CD8-positive, alpha-beta memory T cell (primary cell): ENCODE data around the gene KRT14. TPM values are rescaled to one million over a fixed set of nuclear protein-coding genes. Genes with fewer than 3 reads are reported as not detected.

Source experiments
- CTCF ChIA-PET: fragments of 350-600 bp; sonication (Branson Sonifier 250); formaldehyde crosslinking; loops from one replicate; lab custom pipeline; 2021; ENCODE audit warnings: antibody characterized with exemption; lab: Charles Lee
- POLR2A ChIA-PET: fragments of 350-600 bp; sonication (Branson Sonifier 250); formaldehyde crosslinking; loops from one replicate; lab custom pipeline; 2021; ENCODE audit warnings: antibody characterized with exemption; lab: Charles Lee
- DNase-seq, 5 donors: peaks; one replicate each; pipeline versions ENCODE4 v3.0.0 to v3.0.0-alpha.2; 2020 to 2022; ENCODE audit warnings: mixed read lengths in 1 of 5
- H3K27ac ChIP-seq: one replicate; pipeline ENCODE4 v1.7.0; 2013; ENCODE audit warnings: low read depth, mild to moderate bottlenecking, low read length, moderate library complexity
- H3K27me3 ChIP-seq: 2 replicates; pipeline ENCODE4 v1.7.0; 2013; ENCODE audit warnings: low read length, mild to moderate bottlenecking; ENCODE audit not compliant: insufficient read depth, poor library complexity, severe bottlenecking
- H3K36me3 ChIP-seq: 2 replicates; pipeline ENCODE4 v1.7.0; 2013; ENCODE audit warnings: mild to moderate bottlenecking, low read length, moderate library complexity; ENCODE audit not compliant: insufficient read depth
- H3K4me1 ChIP-seq: 2 replicates; pipeline ENCODE4 v1.7.0; 2013; ENCODE audit warnings: mild to moderate bottlenecking, low read length, moderate library complexity; ENCODE audit not compliant: insufficient read depth
- H3K4me3 ChIP-seq: 2 replicates; pipeline ENCODE4 v1.7.0; 2013; ENCODE audit warnings: mild to moderate bottlenecking, low read length
- H3K9me3 ChIP-seq: 2 replicates; pipeline ENCODE4 v1.7.0; 2013; ENCODE audit warnings: mild to moderate bottlenecking, low read length
- H3K27ac Mint-ChIP-seq, 8 donors: one replicate each; pipeline ENCODE4 v1.8.0; 2020 to 2021; ENCODE audit warnings: mixed read lengths in 8 of 8, mild to moderate bottlenecking in 6 of 8, inconsistent platforms in 3 of 8, moderate library complexity in 3 of 8
- H3K27me3 Mint-ChIP-seq, 2 donors: one replicate each; pipeline ENCODE4 v1.8.0; 2020 to 2021; ENCODE audit warnings: mixed read lengths in 2 of 2, mild to moderate bottlenecking in 1 of 2, moderate library complexity in 1 of 2
- H3K36me3 Mint-ChIP-seq, 3 donors: one replicate each; pipeline ENCODE4 v1.8.0; 2020 to 2021; ENCODE audit warnings: mixed read lengths in 3 of 3, inconsistent platforms in 1 of 3, mild to moderate bottlenecking in 1 of 3
- H3K4me1 Mint-ChIP-seq, 3 donors: one replicate each; pipeline ENCODE4 v1.8.0; 2020 to 2021; ENCODE audit warnings: mixed read lengths in 3 of 3, inconsistent platforms in 1 of 3, mild to moderate bottlenecking in 1 of 3
- H3K4me3 Mint-ChIP-seq, 7 donors: one replicate each; pipeline ENCODE4 v1.8.0; 2020 to 2021; ENCODE audit warnings: mixed read lengths in 7 of 7, mild to moderate bottlenecking in 6 of 7, moderate library complexity in 4 of 7, inconsistent platforms in 2 of 7
- H3K9me3 Mint-ChIP-seq, 5 donors: one replicate each; pipeline ENCODE4 v1.8.0; 2020 to 2022; ENCODE audit warnings: mixed read lengths in 5 of 5, mild to moderate bottlenecking in 3 of 5, moderate library complexity in 2 of 5, inconsistent platforms in 1 of 5
- polyA plus RNA-seq: library from polyadenylated mRNA; unstranded; fragments of 300-500 nt; fragmentation: Illumina TruSeq; gene quantifications from one replicate; pipeline ENCODE4 v1.2.3, GENCODE V29; 2021
- total RNA-seq, 2 experiments: library from RNA; stranded (reverse); gene quantifications; one replicate each; pipeline ENCODE4 v1.2.3, GENCODE V29; 2021

The KRT14 gene
- total and polyA plus RNA-seq, 3 experiments from 2014 or later: not detected

DNA sequence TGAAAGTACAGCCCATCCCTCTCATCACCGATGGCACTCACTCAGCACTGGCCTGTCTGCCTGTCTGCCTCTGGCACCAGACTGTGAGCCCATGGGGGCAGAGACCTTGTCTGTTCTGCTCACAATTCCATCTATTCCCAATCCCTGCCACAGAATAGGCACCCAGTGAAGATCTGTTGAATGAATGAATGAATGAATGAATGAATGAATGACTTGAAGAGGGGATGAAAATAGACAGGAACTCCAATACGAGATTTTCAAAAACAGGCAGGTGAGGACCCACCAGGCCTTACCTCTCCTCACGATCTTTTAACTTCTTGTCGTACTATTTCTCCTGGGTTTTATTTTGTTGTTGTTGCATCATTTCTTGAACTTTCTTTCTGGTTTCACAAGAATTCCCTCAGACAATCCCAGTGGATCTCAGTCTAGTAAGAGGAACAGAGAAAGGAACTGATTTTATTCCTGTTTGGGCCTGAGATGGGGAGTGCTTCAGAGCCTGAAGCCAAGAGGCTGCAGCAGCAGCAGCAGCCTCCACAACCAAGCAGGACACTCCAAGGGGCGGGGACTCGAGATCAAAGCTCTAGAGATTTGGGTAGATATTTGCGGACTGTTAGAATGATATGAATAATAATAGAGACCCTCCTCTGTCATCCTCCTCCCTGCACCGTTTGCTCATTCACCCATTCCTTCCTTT, 32.6 kb downstream of the KRT14 start:
- no peak overlapping the region for H3K27ac Mint-ChIP-seq

DNA sequence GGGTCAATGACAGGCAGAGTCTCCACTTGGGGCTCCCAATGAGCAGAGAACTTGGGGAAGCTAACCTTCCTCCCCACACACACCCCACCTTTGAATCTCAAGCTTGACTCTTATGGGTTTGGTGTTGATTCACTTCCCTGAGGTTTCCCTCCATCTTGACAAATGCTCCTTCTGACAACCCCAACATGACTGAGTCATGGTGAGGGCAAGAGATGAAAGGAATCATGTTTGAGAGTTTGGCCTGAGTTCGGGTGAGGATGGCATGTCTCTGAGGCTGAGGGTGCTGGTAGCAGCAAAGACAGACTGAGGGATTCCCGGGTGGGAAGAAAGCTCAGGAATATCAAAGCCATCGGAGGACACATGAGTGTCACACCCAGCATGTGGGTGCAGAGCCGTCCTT, 33.5 kb downstream of the KRT14 start:
- ChIA-PET POLR2A (no interaction called here), CTCF (interaction anchor here (1.4 kb wide), 1 partner anchor 11 kb away, joined by 3 read pairs; no protein-coding TSS in a partner anchor)
- Mint-ChIP-seq H3K4me1 (peaks cover 8 to 13% (median 10%) of the 10 kb centered on the region in 3 donors), H3K36me3 (no peaks in the 10 kb centered on the region), H3K27me3 (peaks cover 10 to 47% of the 10 kb centered on the region in 2 donors), H3K9me3 (no peaks in the 10 kb centered on the region), H3K27ac (no peak overlapping the region), H3K4me3 (no peak overlapping the region)
- no peaks in the 10 kb centered on the region for H3K9me3 ChIP-seq
- H3K36me3 ChIP-seq: no peaks in the 10 kb centered on the region
- H3K4me1 ChIP-seq: peaks cover 11% of the 10 kb centered on the region
- H3K27me3 ChIP-seq: peaks cover 4% of the 10 kb centered on the region
- no peak for DNase-seq
- H3K27ac ChIP-seq: no peak overlapping the region
- no peak overlapping the region for H3K4me3 ChIP-seq

More for the DNA sequence above, 32.6 kb downstream of the KRT14 start:
- DNase-seq: no peak
- Mint-ChIP-seq H3K9me3 (no peaks in the 10 kb centered on the region), H3K36me3 (no peaks in the 10 kb centered on the region), H3K4me1 (peaks cover 4% of the 10 kb centered on the region in 3 donors), H3K4me3 (no peak overlapping the region), H3K27me3 (peaks cover 14 to 56% of the 10 kb centered on the region in 2 donors)
- POLR2A ChIA-PET: no interaction called here
- CTCF ChIA-PET: no interaction called here
- Histone ChIP-seq H3K4me1 (peaks cover 2% of the 10 kb centered on the region), H3K27me3 (peaks cover 4% of the 10 kb centered on the region), H3K36me3 (no peaks in the 10 kb centered on the region), H3K27ac (no peak overlapping the region), H3K4me3 (no peak overlapping the region), H3K9me3 (no peaks in the 10 kb centered on the region)

DNA sequence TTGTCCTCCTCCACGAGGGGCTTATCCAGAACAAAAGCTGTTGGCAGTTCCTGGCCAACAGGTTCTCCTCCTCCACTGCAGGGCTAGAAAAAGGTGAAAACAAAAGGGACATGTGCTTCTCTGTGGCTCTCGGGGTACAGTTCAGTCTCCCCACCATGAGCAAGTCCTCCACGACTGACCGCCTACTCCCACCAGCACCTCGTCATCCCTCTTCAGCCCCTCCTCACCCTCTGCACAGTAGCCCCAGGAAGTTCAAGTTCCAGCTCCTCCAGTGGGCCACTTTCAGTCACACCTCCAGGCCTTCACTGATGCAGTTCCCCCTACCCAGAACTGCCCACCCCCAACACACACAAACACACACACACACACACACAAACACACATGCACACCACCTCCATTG, 34.2 kb downstream of the KRT14 start:
- Mint-ChIP-seq H3K4me1 (peaks cover 11 to 16% (median 15%) of the 10 kb centered on the region in 3 donors), H3K27me3 (peaks cover 11 to 40% of the 10 kb centered on the region in 2 donors), H3K9me3 (no peaks in the 10 kb centered on the region), H3K4me3 (no peak overlapping the region), H3K36me3 (no peaks in the 10 kb centered on the region), H3K27ac (no peak overlapping the region)
- DNase-seq: no peak
- CTCF ChIA-PET: interaction anchor here (1.0 to 4.9 kb wide), 3 partner anchors 10 to 111 kb away, joined by 3 to 54 read pairs (median 4); no protein-coding TSS in a partner anchor
- POLR2A ChIA-PET: no interaction called here
- Histone ChIP-seq H3K4me3 (no peak overlapping the region), H3K4me1 (peaks cover 13% of the 10 kb centered on the region), H3K27ac (no peak overlapping the region), H3K27me3 (peaks cover 4% of the 10 kb centered on the region), H3K36me3 (no peaks in the 10 kb centered on the region), H3K9me3 (no peaks in the 10 kb centered on the region)

DNA sequence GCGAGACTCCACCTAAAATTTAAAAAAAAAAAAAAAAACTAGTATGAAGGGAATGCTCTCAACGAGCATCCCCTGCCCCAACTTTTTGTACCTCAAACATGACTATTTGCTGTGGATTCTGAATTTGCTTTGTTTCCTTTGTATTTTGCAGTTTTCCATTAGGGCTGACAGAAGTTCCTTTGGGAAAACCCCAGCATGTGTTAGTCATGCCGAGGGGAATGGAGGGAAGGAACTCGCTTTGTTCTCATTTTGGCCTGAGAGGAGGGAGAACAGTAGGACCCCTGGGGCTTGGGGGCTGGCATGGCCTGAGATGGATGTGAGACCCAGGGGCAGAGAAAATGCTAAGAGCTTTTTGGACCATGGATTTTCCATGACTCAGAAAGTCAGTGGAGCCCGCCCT, 35.3 kb downstream of the KRT14 start:
- peaks cover 11 to 16% (median 15%) of the 10 kb centered on the region in 3 donors for H3K4me1 Mint-ChIP-seq

DNA sequence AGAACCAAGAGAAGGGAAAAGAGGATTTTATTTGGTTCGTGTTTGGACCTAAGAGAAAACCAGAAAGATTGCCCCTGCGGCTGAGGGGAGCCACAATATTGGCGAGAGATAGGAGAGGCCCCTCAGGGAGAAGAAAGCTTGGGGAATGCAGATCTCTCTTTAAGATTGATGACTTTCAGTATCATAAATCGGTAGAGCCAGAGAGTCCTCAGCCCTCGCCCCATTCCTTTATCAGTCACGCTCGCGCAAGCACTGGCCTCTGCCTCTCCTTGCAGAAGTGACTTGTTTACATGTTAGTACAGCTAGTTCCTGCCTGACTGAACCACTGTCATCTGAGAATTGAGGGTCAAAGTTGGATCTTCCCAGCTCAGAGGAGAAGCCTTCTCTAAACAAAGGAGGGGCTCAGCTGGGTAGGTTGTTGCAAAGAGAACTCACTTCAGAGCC, 37.1 kb downstream of the KRT14 start:
- Histone ChIP-seq H3K4me1 (peaks cover 13% of the 10 kb centered on the region), H3K27ac (peak overlapping the region; percentile 12), H3K4me3 (no peak overlapping the region), H3K27me3 (no peaks in the 10 kb centered on the region), H3K9me3 (no peaks in the 10 kb centered on the region), H3K36me3 (no peaks in the 10 kb centered on the region)
- Mint-ChIP-seq H3K27ac (peak overlapping the region in 5 of 8 donors; percentile 6 to 83 (median 80)), H3K27me3 (peaks cover 12 to 22% of the 10 kb centered on the region in 2 donors), H3K36me3 (no peaks in the 10 kb centered on the region), H3K4me1 (peaks cover 11 to 16% (median 15%) of the 10 kb centered on the region in 3 donors), H3K9me3 (peaks cover 0 to 4% (median 0%) of the 10 kb centered on the region in 5 donors), H3K4me3 (no peak overlapping the region)
- POLR2A ChIA-PET: interaction anchor here (1.2 kb wide), 1 partner anchor 100 kb away, joined by 5 read pairs; no protein-coding TSS in a partner anchor
- peak in 1 of 5 donors; percentile 29 for DNase-seq
- CTCF ChIA-PET: interaction anchor here (0.8 to 4.9 kb wide), 33 partner anchors 8 to 734 kb away, joined by 3 to 54 read pairs (median 5); partner anchors contain the start of genes KRT15, KRT19 and KRT9

More for the DNA sequence above, 35.3 kb downstream of the KRT14 start:
- ChIA-PET CTCF (interaction anchor here (4.0 to 4.9 kb wide), 2 partner anchors 97 to 111 kb away, joined by 50 to 54 read pairs; no protein-coding TSS in a partner anchor), POLR2A (no interaction called here)
- Histone ChIP-seq H3K27ac (no peak overlapping the region), H3K4me1 (peaks cover 13% of the 10 kb centered on the region), H3K36me3 (no peaks in the 10 kb centered on the region), H3K9me3 (no peaks in the 10 kb centered on the region), H3K4me3 (no peak overlapping the region), H3K27me3 (peaks cover 4% of the 10 kb centered on the region)
- Mint-ChIP-seq H3K36me3 (no peaks in the 10 kb centered on the region), H3K4me3 (no peak overlapping the region), H3K27me3 (peaks cover 14 to 34% of the 10 kb centered on the region in 2 donors), H3K27ac (no peak overlapping the region), H3K9me3 (peaks cover 0 to 4% (median 0%) of the 10 kb centered on the region in 5 donors)
- no peak for DNase-seq

DNA sequence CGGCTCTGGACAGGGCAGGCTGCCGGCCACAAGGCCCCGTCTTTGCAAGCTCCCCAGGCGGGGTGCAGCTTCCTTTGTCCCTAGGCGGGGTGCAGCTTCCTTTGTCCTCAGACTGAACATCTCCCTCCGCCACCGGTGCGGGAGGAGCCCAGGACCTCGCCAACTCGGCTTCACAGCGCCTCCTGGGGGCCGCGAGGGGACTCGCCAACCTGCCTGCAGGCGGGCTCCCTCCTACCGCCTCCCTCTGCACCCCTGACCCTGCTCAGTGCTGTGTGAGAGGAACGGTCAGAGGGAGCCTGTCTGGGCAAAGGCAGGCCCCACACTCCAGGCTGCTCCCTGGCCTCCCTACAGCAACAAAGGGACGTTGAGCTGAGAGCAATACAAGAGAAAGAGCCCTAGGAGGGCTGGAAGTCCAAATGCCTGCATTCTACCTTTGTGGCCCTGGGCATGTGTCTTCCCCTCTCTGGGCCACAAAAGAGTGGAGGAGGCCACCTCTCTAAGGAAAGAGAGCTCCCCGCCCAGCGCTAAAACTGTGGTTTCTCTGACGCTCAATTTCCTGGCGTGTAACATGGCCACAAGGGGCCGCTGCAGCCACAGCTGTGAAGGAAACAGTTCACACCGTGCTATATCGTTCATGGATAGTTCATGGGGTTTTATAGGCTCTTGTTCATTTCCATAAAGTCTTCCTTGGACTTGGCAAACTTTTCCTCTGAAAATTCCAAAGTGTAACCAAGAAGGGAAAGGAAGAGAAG, 37.7 kb downstream of the KRT14 start:
- Mint-ChIP-seq H3K4me3 (peak overlapping the region; percentile 0 to 64 (median 48)), H3K9me3 (peaks cover 0 to 4% (median 0%) of the 10 kb centered on the region in 5 donors), H3K4me1 (peaks cover 11 to 16% (median 15%) of the 10 kb centered on the region in 3 donors), H3K27me3 (peaks cover 12 to 17% of the 10 kb centered on the region in 2 donors), H3K27ac (peak overlapping the region in 7 of 8 donors; percentile 1 to 83 (median 75)), H3K36me3 (no peaks in the 10 kb centered on the region)
- POLR2A ChIA-PET: interaction anchor here (1.2 kb wide), 1 partner anchor 100 kb away, joined by 5 read pairs; no protein-coding TSS in a partner anchor
- H3K4me3 ChIP-seq: peak overlapping the region; percentile 19
- peaks cover 13% of the 10 kb centered on the region for H3K4me1 ChIP-seq
- CTCF ChIA-PET: interaction anchor here (0.6 to 4.9 kb wide), 42 partner anchors 8 to 772 kb away, joined by 3 to 54 read pairs (median 4); partner anchors contain the start of genes KRT14, KRT15, KRT19 and KRT9
- peak overlapping the region; percentile 32 for H3K27ac ChIP-seq
- no peaks in the 10 kb centered on the region for H3K36me3 ChIP-seq
- no peaks in the 10 kb centered on the region for H3K27me3 ChIP-seq
- peak; percentile 73 to 86 (median 76) for DNase-seq
- no peaks in the 10 kb centered on the region for H3K9me3 ChIP-seq

DNA sequence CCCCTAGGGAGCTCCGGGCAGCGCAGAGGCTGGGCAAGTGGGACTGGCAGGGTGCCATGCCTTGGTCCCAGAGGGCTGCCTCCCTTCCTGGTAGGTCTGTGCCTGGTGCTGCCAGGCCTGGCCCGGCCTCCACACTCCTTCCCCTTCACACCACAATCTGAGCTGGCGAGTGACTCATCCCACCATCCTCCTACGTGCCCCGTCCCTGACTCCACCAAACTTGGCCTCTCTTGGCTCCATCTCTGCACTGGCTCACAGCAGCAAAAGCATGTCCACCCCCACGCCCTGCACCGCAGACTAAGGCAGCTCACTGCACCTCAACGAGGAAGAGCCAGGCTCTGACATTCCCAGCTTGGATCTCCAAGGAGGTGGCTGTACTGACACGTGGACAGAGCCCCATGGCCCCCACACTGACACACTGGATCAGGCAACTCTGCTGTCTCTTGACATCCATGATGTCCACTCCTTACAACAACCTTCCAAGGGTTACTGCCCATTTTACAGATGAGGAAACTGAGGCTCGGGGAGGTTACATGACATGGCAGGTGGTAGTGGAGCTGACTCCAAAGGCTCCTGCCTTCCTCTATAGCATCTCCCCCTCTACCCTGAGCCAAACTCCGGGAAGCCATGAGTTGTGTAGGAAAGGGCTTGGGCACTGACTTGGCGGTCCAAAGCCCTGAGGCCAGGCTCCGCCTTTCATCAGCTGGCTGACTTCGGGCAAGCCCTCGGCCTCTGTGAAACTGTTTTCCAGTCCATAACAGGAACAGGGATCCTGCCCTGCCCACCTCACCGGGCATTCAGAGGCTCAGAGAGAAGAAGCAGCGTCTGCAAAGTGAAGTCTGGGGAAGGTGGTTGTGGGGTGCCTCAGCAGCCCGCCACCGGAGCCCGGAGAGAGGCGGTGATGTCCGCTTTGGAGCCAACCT, 38.5 kb downstream of the KRT14 start:
- Mint-ChIP-seq H3K4me3 (peak overlapping the region in 5 of 7 donors; percentile 25 to 77 (median 54)), H3K36me3 (no peaks in the 10 kb centered on the region), H3K9me3 (peaks cover 0 to 4% (median 0%) of the 10 kb centered on the region in 5 donors), H3K27me3 (peaks cover 9 to 12% of the 10 kb centered on the region in 2 donors), H3K4me1 (peaks cover 11 to 16% (median 15%) of the 10 kb centered on the region in 3 donors), H3K27ac (no peak overlapping the region)
- Histone ChIP-seq H3K36me3 (no peaks in the 10 kb centered on the region), H3K4me1 (peaks cover 13% of the 10 kb centered on the region), H3K27ac (no peak overlapping the region), H3K27me3 (no peaks in the 10 kb centered on the region), H3K4me3 (peak overlapping the region; percentile 1), H3K9me3 (no peaks in the 10 kb centered on the region)
- DNase-seq: peak in 1 of 5 donors; percentile 35
- ChIA-PET CTCF (interaction anchor here (0.7 to 4.9 kb wide), 28 partner anchors 10 to 771 kb away, joined by 3 to 54 read pairs (median 5); partner anchors contain the start of genes KRT14, KRT15 and KRT19), POLR2A (no interaction called here)
